Fibroblast of lung (primary cell): ENCODE measurements around the gene FNDC3B. TPM values are rescaled to one million over a fixed set of nuclear protein-coding genes. Genes with fewer than 3 reads are reported as not detected.

Experiments
- DNase-seq, 2 donors: peaks; one replicate each; pipeline versions ENCODE4 v3.0.0 to v3.0.0-alpha.2; 2010; ENCODE audit warnings: low read depth in 2 of 2
- H2AFZ ChIP-seq: 2 replicates; pipeline ENCODE4 v1.5.1; 2012; ENCODE audit warnings: low read length, control low read depth, inconsistent platforms
- H3K27ac ChIP-seq: 2 replicates; pipeline ENCODE4 v1.5.1; 2011; ENCODE audit warnings: low read length, control low read depth; ENCODE audit not compliant: insufficient read depth
- H3K27me3 ChIP-seq: 2 replicates; pipeline ENCODE4 v1.5.1; 2011; ENCODE audit warnings: mild to moderate bottlenecking, low read length; ENCODE audit not compliant: control insufficient read depth, insufficient read depth
- H3K36me3 ChIP-seq: 2 replicates; pipeline ENCODE4 v1.5.1; 2011; ENCODE audit warnings: low read length; ENCODE audit not compliant: control insufficient read depth, insufficient read depth
- H3K4me1 ChIP-seq: 2 replicates; pipeline ENCODE4 v1.5.1; 2011; ENCODE audit warnings: low read length; ENCODE audit not compliant: control insufficient read depth, insufficient read depth; ENCODE audit errors: extremely low read depth
- H3K4me2 ChIP-seq: 2 replicates; pipeline ENCODE4 v1.5.1; 2011; ENCODE audit warnings: low read length, control low read depth; ENCODE audit not compliant: insufficient read depth; ENCODE audit errors: extremely low read depth
- H3K4me3 ChIP-seq, 4 experiments: fragments of 200-600 bp in 1 of 4; sonication (generic) in 1 of 4; replicated peaks in 1 of 4; 2 replicates each; pipeline ENCODE4 v1.5.1; 2011 to 2016; ENCODE audit warnings: low read length in 4 of 4, low read depth in 3 of 4, mild to moderate bottlenecking in 3 of 4, control low read depth in 2 of 4, inconsistent platforms in 1 of 4, mixed read lengths in 1 of 4; ENCODE audit not compliant: insufficient read depth in 1 of 4; ENCODE audit errors: control extremely low read depth in 1 of 4
- H3K79me2 ChIP-seq: 2 replicates; pipeline ENCODE4 v1.5.1; 2012; ENCODE audit warnings: mild to moderate bottlenecking, low read length, inconsistent platforms; ENCODE audit not compliant: control insufficient read depth, insufficient read depth
- H3K9ac ChIP-seq: 2 replicates; pipeline ENCODE4 v1.5.1; 2011; ENCODE audit warnings: mild to moderate bottlenecking, low read length, control low read depth; ENCODE audit not compliant: insufficient read depth
- H3K9me3 ChIP-seq: 2 replicates; pipeline ENCODE4 v1.5.1; 2012; ENCODE audit warnings: low read depth, low read length; ENCODE audit not compliant: control insufficient read depth, insufficient read depth
- H4K20me1 ChIP-seq: 2 replicates; pipeline ENCODE4 v1.5.1; 2011; ENCODE audit warnings: low read length; ENCODE audit not compliant: control insufficient read depth, insufficient read depth; ENCODE audit errors: extremely low read depth
- CTCF ChIP-seq, 2 donors: IDR thresholded peaks in 1 of 2; conservative IDR thresholded peaks in 1 of 2; 1 replicate in 1 of 2; 2 replicates in 1 of 2; pipeline ENCODE4 v1.5.1; 2011 to 2012; ENCODE audit warnings: low read length in 2 of 2, control low read depth in 1 of 2, inconsistent platforms in 1 of 2, low read depth in 1 of 2, mild to moderate bottlenecking in 1 of 2
- EZH2 ChIP-seq: IDR thresholded peaks from 2 replicates; pipeline ENCODE4 v1.5.1; 2012; ENCODE audit warnings: low read length, control low read depth, mild to moderate bottlenecking; ENCODE audit errors: missing control alignments
- polyA plus RNA-seq, 2 donors: library from polyadenylated mRNA; depleted of rRNA in 1 of 2; stranded (reverse) in 1 of 2; unstranded in 1 of 2; fragments of >200 nt; gene quantifications; 2 replicates each; pipeline ENCODE4 v1.2.1, GENCODE V29; 2011 to 2012; ENCODE audit warnings: missing spikeins in 1 of 2
- total RNA-seq: library from RNA; depleted of rRNA; stranded (reverse); fragments of >200 nt; gene quantifications from 2 replicates; pipeline ENCODE4 v1.2.1, GENCODE V29; 2014

The FNDC3B gene
- total and polyA plus RNA-seq, 2 donors (not counting 1 experiment from before 2014, with no cell fraction given) = 26.1 to 76.8 TPM

GRCh38 chr3:172397716-172398405 lies 358.5 kb downstream of the FNDC3B start:
- Histone ChIP-seq H3K4me3 (no peak overlapping the region), H4K20me1 (no peaks in the 10 kb centered on the region), H3K9ac (no peak overlapping the region), H3K27ac (no peak overlapping the region), H3K4me2 (no peak overlapping the region), H3K4me1 (no peaks in the 10 kb centered on the region), H2AFZ (no peak overlapping the region), H3K79me2 (no peaks in the 10 kb centered on the region), H3K27me3 (no peaks in the 10 kb centered on the region), H3K36me3 (peaks cover 2% of the 10 kb centered on the region), H3K9me3 (no peaks in the 10 kb centered on the region)
- TF ChIP-seq CTCF (conservative IDR thresholded peaks at IDR 0.05 in 1 of 2, IDR thresholded peaks at IDR 0.05 in 1 of 2; ENCODE audit: low read depth in 1 of 2, low read length in 2 of 2) = no peak
- no peak for TF ChIP-seq EZH2
- peak; percentile 25 to 77 for DNase-seq

- no peak for TF ChIP-seq CTCF (conservative IDR thresholded peaks at IDR 0.05 in 1 of 2, IDR thresholded peaks at IDR 0.05 in 1 of 2; ENCODE audit: low read depth in 1 of 2, low read length in 2 of 2)
- TF ChIP-seq EZH2 = no peak
- Histone ChIP-seq H3K9me3 (no peaks in the 10 kb centered on the region), H2AFZ (no peak overlapping the region), H3K36me3 (peaks cover 2% of the 10 kb centered on the region), H3K4me3 (no peak overlapping the region), H3K79me2 (no peaks in the 10 kb centered on the region), H3K27me3 (no peaks in the 10 kb centered on the region), H4K20me1 (no peaks in the 10 kb centered on the region), H3K9ac (no peak overlapping the region), H3K4me1 (no peaks in the 10 kb centered on the region), H3K4me2 (no peak overlapping the region), H3K27ac (no peak overlapping the region)
- DNase-seq = no peak
Measured at GRCh38 chr3:172398484-172398883, 359.1 kb downstream of the FNDC3B start.

- H3K36me3 ChIP-seq = peaks cover 1% of the 10 kb centered on the region
- H3K4me3 ChIP-seq = no peak overlapping the region
- no peaks in the 10 kb centered on the region for H3K9me3 ChIP-seq
- H3K9ac ChIP-seq = no peak overlapping the region
- H3K4me1 ChIP-seq = no peaks in the 10 kb centered on the region
- no peak for TF ChIP-seq CTCF (conservative IDR thresholded peaks at IDR 0.05 in 1 of 2, IDR thresholded peaks at IDR 0.05 in 1 of 2; ENCODE audit: low read depth in 1 of 2, low read length in 2 of 2)
- no peak for TF ChIP-seq EZH2
- DNase-seq = no peak
- no peak overlapping the region for H3K27ac ChIP-seq
- H3K4me2 ChIP-seq = no peak overlapping the region
- H3K79me2 ChIP-seq = no peaks in the 10 kb centered on the region
- H4K20me1 ChIP-seq = no peaks in the 10 kb centered on the region
- no peaks in the 10 kb centered on the region for H3K27me3 ChIP-seq
- no peak overlapping the region for H2AFZ ChIP-seq
Measured at GRCh38 chr3:172402090-172402489, 362.7 kb downstream of the FNDC3B start.
